Muscle layer of colon (tissue), 2 donors: ENCODE results near the gene LPGAT1.

Experiments
- H3K27ac ChIP-seq: one replicate; pipeline ENCODE4 v1.7.0; 2013; ENCODE audit warnings: low read depth, mild to moderate bottlenecking, low read length, moderate library complexity
- H3K27me3 ChIP-seq, 2 donors: one replicate each; pipeline ENCODE4 v1.7.0; 2013; ENCODE audit warnings: low read length in 2 of 2, mild to moderate bottlenecking in 2 of 2; ENCODE audit not compliant: insufficient read depth in 2 of 2, control insufficient read depth in 1 of 2
- H3K36me3 ChIP-seq: one replicate; pipeline ENCODE4 v1.7.0; 2013; ENCODE audit warnings: mild to moderate bottlenecking, low read length; ENCODE audit not compliant: insufficient read depth
- H3K4me1 ChIP-seq: one replicate; pipeline ENCODE4 v1.7.0; 2013; ENCODE audit warnings: mild to moderate bottlenecking, low read length; ENCODE audit not compliant: insufficient read depth
- H3K4me3 ChIP-seq, 2 donors: one replicate each; pipeline ENCODE4 v1.7.0; 2013; ENCODE audit warnings: low read length in 2 of 2, low read depth in 1 of 2, mild to moderate bottlenecking in 1 of 2, moderate library complexity in 1 of 2
- H3K9ac ChIP-seq: one replicate; pipeline ENCODE4 v1.7.0; 2013; ENCODE audit warnings: low read length
- H3K9me3 ChIP-seq: one replicate; pipeline ENCODE4 v1.7.0; 2013; ENCODE audit warnings: mild to moderate bottlenecking, low read length
- donor health status: abdominal sarcoma.
- donor health status: Adenocarcinoma of cecum.

Gene LPGAT1

GRCh38 chr1:211825980-211826379 lies 4.6 kb downstream of the LPGAT1 start:
- no peaks in the 10 kb centered on the region for H3K27me3 ChIP-seq
- no peak overlapping the region for H3K4me3 ChIP-seq
- peaks cover 11% of the 10 kb centered on the region for H3K4me1 ChIP-seq
- no peaks in the 10 kb centered on the region for H3K36me3 ChIP-seq
- no peak overlapping the region for H3K9ac ChIP-seq
- no peak overlapping the region for H3K27ac ChIP-seq
- no peaks in the 10 kb centered on the region for H3K9me3 ChIP-seq

- H3K4me3 ChIP-seq, result no peak overlapping the region
- no peaks in the 10 kb centered on the region for H3K36me3 ChIP-seq
- no peak overlapping the region for H3K9ac ChIP-seq
- H3K27ac ChIP-seq, result no peak overlapping the region
- H3K4me1 ChIP-seq, result peaks cover 4% of the 10 kb centered on the region
- H3K9me3 ChIP-seq, result no peaks in the 10 kb centered on the region
- H3K27me3 ChIP-seq, result no peaks in the 10 kb centered on the region
These were observed 7.7 kb downstream of the LPGAT1 start for GRCh38 chr1:211822677-211823407.

- H3K27ac ChIP-seq, result no peak overlapping the region
- no peaks in the 10 kb centered on the region for H3K9me3 ChIP-seq
- H3K9ac ChIP-seq, result no peak overlapping the region
- no peaks in the 10 kb centered on the region for H3K27me3 ChIP-seq
- no peak overlapping the region for H3K4me3 ChIP-seq
- peaks cover 14% of the 10 kb centered on the region for H3K4me1 ChIP-seq
- H3K36me3 ChIP-seq, result no peaks in the 10 kb centered on the region
These were observed 14.0 kb downstream of the LPGAT1 start for GRCh38 chr1:211816586-211816985.

- no peak overlapping the region for H3K4me3 ChIP-seq
- H3K9ac ChIP-seq, result no peak overlapping the region
- peaks cover 4% of the 10 kb centered on the region for H3K36me3 ChIP-seq
- H3K9me3 ChIP-seq, result no peaks in the 10 kb centered on the region
- H3K4me1 ChIP-seq, result peaks cover 14% of the 10 kb centered on the region
- no peaks in the 10 kb centered on the region for H3K27me3 ChIP-seq
- no peak overlapping the region for H3K27ac ChIP-seq
These were observed 16.2 kb downstream of the LPGAT1 start for GRCh38 chr1:211814313-211814712.

- peaks cover 4% of the 10 kb centered on the region for H3K36me3 ChIP-seq
These were observed 17.0 kb downstream of the LPGAT1 start for GRCh38 chr1:211813590-211813989.

GRCh38 chr1:211812584-211812983 lies 18.0 kb downstream of the LPGAT1 start:
- Histone ChIP-seq H3K9ac (no peak overlapping the region), H3K27me3 (no peaks in the 10 kb centered on the region), H3K4me3 (no peak overlapping the region), H3K27ac (no peak overlapping the region), H3K4me1 (peaks cover 14% of the 10 kb centered on the region), H3K36me3 (peaks cover 4% of the 10 kb centered on the region), H3K9me3 (no peaks in the 10 kb centered on the region)

More at GRCh38 chr1:211813590-211813989, 17.0 kb downstream of the LPGAT1 start:
- H3K27me3 ChIP-seq, result no peaks in the 10 kb centered on the region
- no peak overlapping the region for H3K4me3 ChIP-seq
- no peak overlapping the region for H3K9ac ChIP-seq
- peaks cover 14% of the 10 kb centered on the region for H3K4me1 ChIP-seq
- no peaks in the 10 kb centered on the region for H3K9me3 ChIP-seq
- no peak overlapping the region for H3K27ac ChIP-seq

GRCh38 chr1:211811848-211812247 lies 18.7 kb downstream of the LPGAT1 start:
- Histone ChIP-seq H3K27ac (no peak overlapping the region), H3K36me3 (peaks cover 4% of the 10 kb centered on the region), H3K4me3 (no peak overlapping the region)

GRCh38 chr1:211811126-211811525 lies 19.4 kb downstream of the LPGAT1 start:
- no peak overlapping the region for H3K9ac ChIP-seq
- H3K27ac ChIP-seq, result no peak overlapping the region
- no peaks in the 10 kb centered on the region for H3K27me3 ChIP-seq
- no peak overlapping the region for H3K4me3 ChIP-seq
- H3K4me1 ChIP-seq, result peaks cover 14% of the 10 kb centered on the region
- H3K36me3 ChIP-seq, result peaks cover 4% of the 10 kb centered on the region
- H3K9me3 ChIP-seq, result no peaks in the 10 kb centered on the region

More at GRCh38 chr1:211811848-211812247, 18.7 kb downstream of the LPGAT1 start:
- Histone ChIP-seq H3K27me3 (no peaks in the 10 kb centered on the region), H3K9me3 (no peaks in the 10 kb centered on the region), H3K4me1 (peaks cover 14% of the 10 kb centered on the region), H3K9ac (no peak overlapping the region)

- H3K4me3 ChIP-seq, result no peak overlapping the region
- peaks cover 4% of the 10 kb centered on the region for H3K36me3 ChIP-seq
- H3K27ac ChIP-seq, result no peak overlapping the region
- no peaks in the 10 kb centered on the region for H3K27me3 ChIP-seq
- H3K4me1 ChIP-seq, result peaks cover under 1% of the 10 kb centered on the region
- H3K9me3 ChIP-seq, result no peaks in the 10 kb centered on the region
- H3K9ac ChIP-seq, result no peak overlapping the region
These were observed 22.1 kb downstream of the LPGAT1 start for GRCh38 chr1:211808475-211808874.

GRCh38 chr1:211804915-211805314 lies 25.6 kb downstream of the LPGAT1 start:
- Histone ChIP-seq H3K9ac (no peak overlapping the region), H3K27me3 (no peaks in the 10 kb centered on the region), H3K4me1 (no peaks in the 10 kb centered on the region), H3K36me3 (no peaks in the 10 kb centered on the region), H3K27ac (no peak overlapping the region), H3K9me3 (no peaks in the 10 kb centered on the region), H3K4me3 (no peak overlapping the region)

GRCh38 chr1:211800925-211801607 lies 29.5 kb downstream of the LPGAT1 start:
- H3K27ac ChIP-seq, result no peak overlapping the region
- H3K4me1 ChIP-seq, result no peaks in the 10 kb centered on the region
- no peaks in the 10 kb centered on the region for H3K27me3 ChIP-seq
- H3K4me3 ChIP-seq, result no peak overlapping the region
- peaks cover 3% of the 10 kb centered on the region for H3K36me3 ChIP-seq
- H3K9me3 ChIP-seq, result no peaks in the 10 kb centered on the region
- no peak overlapping the region for H3K9ac ChIP-seq
